K562 (cell line): ENCODE results near the gene RHEB. TPM values are rescaled to one million over a fixed set of nuclear protein-coding genes. Genes with fewer than 3 reads are reported as not detected.

Experiments used
- ATAC-seq: fragments of 200-7000 bp; cut with Tn5 transposase; 3 replicates; pipeline ENCODE4 v1.9.1; 2020; ENCODE audit warnings: moderate library complexity
- BruUV-seq: library from RNA; stranded (reverse); fragments of 400-500 nt; replicated peaks from 2 replicates; lab custom pipeline; 2021; lab: Mats Ljungman, UMichigan
- CTCF ChIA-PET: fragments of 300-600 bp; formaldehyde crosslinking; extraction: SDS; loops from one replicate; lab custom pipeline; 2021; ENCODE audit warnings: low intra/inter-chr PET ratio; lab: Yijun Ruan, JAX
- POLR2A ChIA-PET: fragments of 300-600, 350-650 bp; sonication (Branson Sonifier 250); formaldehyde crosslinking; extraction: SDS; loops from one replicate; lab custom pipeline; 2021; ENCODE audit warnings: antibody characterized with exemption, inconsistent platforms; lab: Yijun Ruan, JAX
- DNase-seq, 4 experiments: peaks; one replicate each; pipeline versions ENCODE4 v3.0.0 to v3.0.0-alpha.2; 2011 to 2018; ENCODE audit warnings: low spot score in 3 of 4, mixed read lengths in 3 of 4; ENCODE audit errors: extremely low read depth in 1 of 4
- FAIRE-seq: peaks from 2 replicates; lab custom pipeline; 2011; peaks lifted over from hg19 to GRCh38; lab: Jason Lieb, UNC
- H2AFZ ChIP-seq: 2 replicates; pipeline ENCODE4 v1.6.0; 2011; ENCODE audit warnings: low read depth, low read length, control low read depth, inconsistent platforms
- H3K27ac ChIP-seq: fragments of 200-600 bp; 3 replicates; pipeline ENCODE4 v1.8.0; 2011; ENCODE audit warnings: low read depth, mild to moderate bottlenecking, control low read depth, inconsistent platforms, low read length, moderate library complexity, mixed read lengths; ENCODE audit errors: extremely low read depth
- H3K27me3 ChIP-seq, 2 experiments: fragments of 300-600 bp in 1 of 2; 2 replicates in 1 of 2; 3 replicates in 1 of 2; pipeline versions ENCODE4 v1.6.0 to v1.8.0; 2011; ENCODE audit warnings: inconsistent platforms in 2 of 2, low read length in 2 of 2, mild to moderate bottlenecking in 1 of 2, mixed read lengths in 1 of 2, moderate library complexity in 1 of 2; ENCODE audit not compliant: control insufficient read depth in 2 of 2, insufficient read depth in 2 of 2
- H3K36me3 ChIP-seq: fragments of 300-600 bp; 3 replicates; pipeline ENCODE4 v1.8.0; 2011; ENCODE audit warnings: mild to moderate bottlenecking, low read length, inconsistent platforms; ENCODE audit not compliant: control insufficient read depth, insufficient read depth
- H3K4me1 ChIP-seq, 2 experiments: fragments of 200-600 bp in 1 of 2; replicated peaks in 1 of 2; 2 replicates in 1 of 2; 3 replicates in 1 of 2; pipeline versions ENCODE4 v1.5.1 to v1.8.0; 2011; ENCODE audit warnings: inconsistent platforms in 2 of 2, low read length in 2 of 2, mild to moderate bottlenecking in 1 of 2, mixed read lengths in 1 of 2, moderate library complexity in 1 of 2; ENCODE audit not compliant: control insufficient read depth in 2 of 2, insufficient read depth in 2 of 2
- H3K4me2 ChIP-seq: 2 replicates; pipeline ENCODE4 v1.6.1; 2011; ENCODE audit warnings: low read length, control low read depth, inconsistent platforms, mixed read lengths; ENCODE audit not compliant: insufficient read depth
- H3K4me3 ChIP-seq: fragments of 200-600 bp; sonication (generic), shearing (Covaris generic); 2 replicates; pipeline ENCODE4 v1.5.1; 2016; ENCODE audit warnings: control low read depth, inconsistent platforms
- H3K79me2 ChIP-seq: fragments of 200-600 bp; 3 replicates; pipeline ENCODE4 v1.8.0; 2011; ENCODE audit warnings: low read length, inconsistent platforms; ENCODE audit not compliant: control insufficient read depth, insufficient read depth
- H3K9ac ChIP-seq, 2 experiments: 2 replicates each; pipeline versions ENCODE4 v1.6.0 to v1.6.1; 2011; ENCODE audit warnings: low read depth in 2 of 2, low read length in 2 of 2, control low read depth in 1 of 2, inconsistent platforms in 1 of 2, mild to moderate bottlenecking in 1 of 2, mixed read lengths in 1 of 2; ENCODE audit not compliant: insufficient read depth in 1 of 2
- H3K9me1 ChIP-seq: one replicate; pipeline ENCODE4 v1.6.0; 2011; ENCODE audit warnings: inconsistent platforms, mild to moderate bottlenecking, low read length, moderate library complexity; ENCODE audit not compliant: control insufficient read depth, insufficient read depth
- H3K9me3 ChIP-seq: replicated peaks from 2 replicates; pipeline ENCODE4 v1.5.1; 2011; ENCODE audit warnings: low read depth, low read length, inconsistent platforms; ENCODE audit not compliant: control insufficient read depth, insufficient read depth
- H4K20me1 ChIP-seq: replicated peaks from 2 replicates; pipeline ENCODE4 v1.6.1; 2011; ENCODE audit warnings: low read length, inconsistent platforms, mixed read lengths; ENCODE audit not compliant: control insufficient read depth, insufficient read depth
- NFE2L1 ChIP-seq: fragments of 450-650 bp; IDR thresholded peaks from 2 replicates; pipeline ENCODE4 v1.6.1; 2016; ENCODE audit warnings: missing genetic modification characterization, low read depth, mild to moderate bottlenecking, missing compliant biosample characterization, moderate library complexity, borderline replicate concordance
- XRCC3 ChIP-seq: fragments of 450-650 bp; IDR thresholded peaks from 2 replicates; pipeline ENCODE4 v1.6.1; 2017; ENCODE audit warnings: mild to moderate bottlenecking, moderate library complexity
- WGBS: fragments of 100-300 bp; shearing (Covaris generic); methylation state at CpG from one replicate; pipeline ENCODE4 v1.1.6; 2016; ENCODE audit warnings: low coverage, mixed read lengths; ENCODE audit not compliant: insufficient coverage; ENCODE audit errors: missing lambda C conversion rate; 5-methylcytosine and 5-hydroxymethylcytosine counted together
- in situ Hi-C: fragments of 300-500 bp; cut with MboI; formaldehyde crosslinking; loops from 4 replicates; pipeline ENCODE4 v1.15.0; 2018; ENCODE audit warnings: inconsistent platforms, mixed read lengths
- intact Hi-C: fragments of 100-400 bp; cut with micrococcal nuclease; formaldehyde crosslinking; loops from 2 replicates; pipeline ENCODE4 v1.14.2; 2022
- polyA plus RNA-seq, 8 experiments: library from polyadenylated mRNA; depleted of rRNA in 4 of 8; stranded (reverse) in 5 of 8; unstranded in 3 of 8; fragments of >200 nt; fragmentation: Nextera tagmentation in 2 of 8; fragmentation: Illumina TruSeq in 1 of 8; extraction: Ambion mirVana in 2 of 8; extraction: Trizol in 1 of 8; gene quantifications; 2 replicates each; pipeline versions ENCODE4 v1.2.1 to v1.2.3, GENCODE V29; 2011 to 2014; ENCODE audit warnings: inconsistent platforms in 1 of 8, missing spikeins in 1 of 8
- total RNA-seq, 7 experiments: library from RNA; depleted of rRNA in 6 of 7; stranded (reverse); fragments of >200 nt in 6 of 7; fragmentation: Illumina TruSeq in 2 of 7; extraction: Trizol in 2 of 7; gene quantifications; 2 replicates each; pipeline versions ENCODE4 v1.2.1 to v1.2.3, GENCODE V29; 2011 to 2021; ENCODE audit warnings: low replicate concordance in 1 of 7
- TF ChIP-seq, protein P1 (sequence below): IDR thresholded peaks from 2 replicates; pipeline ENCODE4 v1.6.1; 2011; ENCODE audit not compliant: insufficient read length; ENCODE audit errors: extremely low read depth
- TF ChIP-seq, protein P2 (sequence below): fragments of 450-650 bp; IDR thresholded peaks from 2 replicates; pipeline ENCODE4 v1.6.1; 2017; ENCODE audit warnings: mild to moderate bottlenecking, moderate library complexity

Gene RHEB
- total and polyA plus RNA-seq, 9 of the 15 experiments (the other 6 are each of a cell fraction or from before 2014, with no cell fraction given) = 28.5 to 249 (median 182) TPM

DNA sequence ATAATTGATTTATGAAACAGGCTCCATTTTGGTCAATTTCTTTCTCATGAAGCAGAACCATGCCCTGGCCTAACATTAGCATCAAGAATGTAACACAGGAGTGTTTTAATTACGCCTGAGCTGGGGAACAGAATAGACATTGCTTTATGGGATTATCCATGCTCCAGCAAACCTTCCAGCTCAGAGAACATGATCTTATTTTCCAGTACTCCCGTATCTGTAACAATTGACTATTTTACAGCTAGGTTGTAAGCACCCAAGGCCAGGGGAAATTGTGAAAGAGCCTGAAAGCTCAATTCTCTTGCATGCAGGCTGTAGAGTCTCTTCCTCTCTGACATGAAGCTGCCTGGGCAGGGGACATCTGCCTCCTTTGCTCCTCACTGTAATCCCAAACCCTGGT lies 49.0 kb downstream of the RHEB start:
- Histone ChIP-seq H3K9me3 (no peaks in the 10 kb centered on the region), H3K36me3 (peaks cover 95% of the 10 kb centered on the region), H3K9ac (no peak overlapping the region), H3K9me1 (no peaks in the 10 kb centered on the region), H4K20me1 (no peaks in the 10 kb centered on the region), H3K4me2 (no peak overlapping the region), H2AFZ (no peak overlapping the region), H3K4me1 (0 out of 5 replicates have a peak, but pooled peaks cover 0 to 3% of the 10 kb centered on the region in 2 experiments), H3K4me3 (no peak overlapping the region), H3K27ac (no peak overlapping the region), H3K79me2 (peaks cover 15% of the 10 kb centered on the region), H3K27me3 (no peaks in the 10 kb centered on the region)
- ChIA-PET POLR2A (interaction anchor here (0.6 to 2.3 kb wide), 5 partner anchors 8 to 46 kb away, joined by 3 to 6 read pairs (median 4); no protein-coding TSS in a partner anchor), CTCF (no interaction called here)
- DNase-seq = no peak
- in situ Hi-C loops (no loop called here), intact Hi-C loops (no loop called here)
- TF ChIP-seq NFE2L1 (tag) (no peak), XRCC3 (no peak)
- TF ChIP-seq, protein P1, sequence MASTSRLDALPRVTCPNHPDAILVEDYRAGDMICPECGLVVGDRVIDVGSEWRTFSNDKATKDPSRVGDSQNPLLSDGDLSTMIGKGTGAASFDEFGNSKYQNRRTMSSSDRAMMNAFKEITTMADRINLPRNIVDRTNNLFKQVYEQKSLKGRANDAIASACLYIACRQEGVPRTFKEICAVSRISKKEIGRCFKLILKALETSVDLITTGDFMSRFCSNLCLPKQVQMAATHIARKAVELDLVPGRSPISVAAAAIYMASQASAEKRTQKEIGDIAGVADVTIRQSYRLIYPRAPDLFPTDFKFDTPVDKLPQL = no peak
- TF ChIP-seq, protein P2, sequence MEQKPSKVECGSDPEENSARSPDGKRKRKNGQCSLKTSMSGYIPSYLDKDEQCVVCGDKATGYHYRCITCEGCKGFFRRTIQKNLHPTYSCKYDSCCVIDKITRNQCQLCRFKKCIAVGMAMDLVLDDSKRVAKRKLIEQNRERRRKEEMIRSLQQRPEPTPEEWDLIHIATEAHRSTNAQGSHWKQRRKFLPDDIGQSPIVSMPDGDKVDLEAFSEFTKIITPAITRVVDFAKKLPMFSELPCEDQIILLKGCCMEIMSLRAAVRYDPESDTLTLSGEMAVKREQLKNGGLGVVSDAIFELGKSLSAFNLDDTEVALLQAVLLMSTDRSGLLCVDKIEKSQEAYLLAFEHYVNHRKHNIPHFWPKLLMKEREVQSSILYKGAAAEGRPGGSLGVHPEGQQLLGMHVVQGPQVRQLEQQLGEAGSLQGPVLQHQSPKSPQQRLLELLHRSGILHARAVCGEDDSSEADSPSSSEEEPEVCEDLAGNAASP = no peak
- no peak for FAIRE-seq
- ATAC-seq = no peak
- WGBS = 95% methylated on average over 2 of the region's 2 CpGs
- BruUV-seq = no TSS peak
